NK-92 (cell line): ENCODE data around the gene CAMK1D.

Experiments
- DNase-seq: peaks from one replicate; lab custom pipeline; 2025; ENCODE audit not compliant: unreplicated experiment; lab: John Stamatoyannopoulos, UW

Gene CAMK1D

GRCh38 chr10:12642036-12642435 is 292.7 kb downstream of the CAMK1D start:
- no peak for DNase-seq

- DNase-seq, result no peak
Observed at GRCh38 chr10:12643279-12643678, 293.9 kb downstream of the CAMK1D start.

- no peak for DNase-seq
Observed at GRCh38 chr10:12644380-12645144, 295.2 kb downstream of the CAMK1D start.

GRCh38 chr10:12645449-12645848 is 296.1 kb downstream of the CAMK1D start:
- no peak for DNase-seq

GRCh38 chr10:12649012-12649584 is 299.8 kb downstream of the CAMK1D start:
- no peak for DNase-seq

GRCh38 chr10:12650122-12650521 is 300.8 kb downstream of the CAMK1D start:
- no peak for DNase-seq

GRCh38 chr10:12650538-12651298 is 301.4 kb downstream of the CAMK1D start:
- no peak for DNase-seq

- DNase-seq, result no peak
Observed at GRCh38 chr10:12655940-12656339, 306.6 kb downstream of the CAMK1D start.

GRCh38 chr10:12656518-12657142 is 307.3 kb downstream of the CAMK1D start:
- DNase-seq, result no peak

GRCh38 chr10:12657489-12657888 is 308.1 kb downstream of the CAMK1D start:
- no peak for DNase-seq

GRCh38 chr10:12658526-12658925 is 309.2 kb downstream of the CAMK1D start:
- no peak for DNase-seq

GRCh38 chr10:12659706-12660105 is 310.4 kb downstream of the CAMK1D start:
- no peak for DNase-seq

GRCh38 chr10:12660812-12661211 is 311.5 kb downstream of the CAMK1D start:
- no peak for DNase-seq

- DNase-seq, result no peak
Observed at GRCh38 chr10:12661671-12662070, 312.3 kb downstream of the CAMK1D start.

- no peak for DNase-seq
Observed at GRCh38 chr10:12663863-12664262, 314.5 kb downstream of the CAMK1D start.

- DNase-seq, result no peak
Observed at GRCh38 chr10:12665501-12665900, 316.2 kb downstream of the CAMK1D start.

GRCh38 chr10:12667052-12667451 is 317.7 kb downstream of the CAMK1D start:
- DNase-seq, result no peak

GRCh38 chr10:12668634-12669033 is 319.3 kb downstream of the CAMK1D start:
- DNase-seq, result no peak

GRCh38 chr10:12670004-12670403 is 320.7 kb downstream of the CAMK1D start:
- DNase-seq, result no peak

GRCh38 chr10:12675186-12675585 is 325.8 kb downstream of the CAMK1D start:
- no peak for DNase-seq

- DNase-seq, result no peak
Observed at GRCh38 chr10:12679636-12680035, 330.3 kb downstream of the CAMK1D start.

- DNase-seq, result no peak
Observed at GRCh38 chr10:12681252-12681651, 331.9 kb downstream of the CAMK1D start.
